C4-2B (cell line): ENCODE data around the gene UBE2F.

Source experiments
- H3K27ac ChIP-seq: fragments of 450-650 bp; 2 replicates; pipeline ENCODE4 v1.5.1; 2017
- ZFX ChIP-seq: fragments of 450-650 bp; IDR thresholded peaks from 2 replicates; pipeline ENCODE4 v1.6.1; 2017
- TF ChIP-seq, protein P1 (sequence below): fragments of 450-650 bp; conservative IDR thresholded peaks from 2 replicates; pipeline ENCODE4 v1.5.1; 2017; ENCODE audit warnings: mild to moderate bottlenecking

The UBE2F gene

DNA sequence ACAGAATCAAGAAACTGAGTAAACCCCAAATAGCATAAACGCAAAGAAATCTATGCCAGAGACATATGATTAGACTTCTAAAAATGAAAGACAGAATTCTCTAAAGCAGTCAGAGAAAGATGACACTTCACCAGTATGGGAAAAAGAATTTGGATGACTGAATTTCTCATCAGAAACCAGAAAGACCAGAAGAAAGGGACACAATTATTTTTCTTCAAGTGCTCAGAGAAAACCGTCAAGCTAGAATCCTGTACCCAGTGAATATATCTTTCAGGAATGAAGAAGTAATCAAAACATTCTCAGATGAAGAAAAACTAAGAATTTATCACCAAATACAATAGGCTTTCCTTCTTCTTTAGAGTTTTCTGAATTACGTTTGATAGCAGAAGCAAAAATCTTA, 119.1 kb downstream of the UBE2F start:
- no peak overlapping the region for H3K27ac ChIP-seq
- TF ChIP-seq, protein P1, sequence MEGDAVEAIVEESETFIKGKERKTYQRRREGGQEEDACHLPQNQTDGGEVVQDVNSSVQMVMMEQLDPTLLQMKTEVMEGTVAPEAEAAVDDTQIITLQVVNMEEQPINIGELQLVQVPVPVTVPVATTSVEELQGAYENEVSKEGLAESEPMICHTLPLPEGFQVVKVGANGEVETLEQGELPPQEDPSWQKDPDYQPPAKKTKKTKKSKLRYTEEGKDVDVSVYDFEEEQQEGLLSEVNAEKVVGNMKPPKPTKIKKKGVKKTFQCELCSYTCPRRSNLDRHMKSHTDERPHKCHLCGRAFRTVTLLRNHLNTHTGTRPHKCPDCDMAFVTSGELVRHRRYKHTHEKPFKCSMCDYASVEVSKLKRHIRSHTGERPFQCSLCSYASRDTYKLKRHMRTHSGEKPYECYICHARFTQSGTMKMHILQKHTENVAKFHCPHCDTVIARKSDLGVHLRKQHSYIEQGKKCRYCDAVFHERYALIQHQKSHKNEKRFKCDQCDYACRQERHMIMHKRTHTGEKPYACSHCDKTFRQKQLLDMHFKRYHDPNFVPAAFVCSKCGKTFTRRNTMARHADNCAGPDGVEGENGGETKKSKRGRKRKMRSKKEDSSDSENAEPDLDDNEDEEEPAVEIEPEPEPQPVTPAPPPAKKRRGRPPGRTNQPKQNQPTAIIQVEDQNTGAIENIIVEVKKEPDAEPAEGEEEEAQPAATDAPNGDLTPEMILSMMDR: no peak
- TF ChIP-seq ZFX: no peak

DNA sequence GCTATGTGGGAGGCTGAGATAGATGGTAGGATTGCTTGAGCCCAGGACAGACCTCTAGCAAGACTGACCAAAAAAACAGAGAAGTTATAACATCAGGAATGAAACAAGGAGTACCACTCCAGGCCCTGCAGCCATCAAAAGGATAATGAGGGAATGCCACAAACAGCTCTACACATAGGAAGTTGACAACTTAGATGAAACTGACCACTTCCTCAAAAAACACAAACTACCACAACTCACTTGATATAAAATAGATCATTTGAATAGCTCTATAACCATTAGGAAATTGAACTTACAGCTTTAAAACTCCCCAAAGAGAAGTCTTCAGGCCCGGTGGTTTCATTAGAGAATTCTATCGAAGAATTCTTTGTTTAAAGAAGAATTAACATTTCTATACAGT, 120.4 kb downstream of the UBE2F start:
- no peak for TF ChIP-seq ZFX
- TF ChIP-seq, protein P1: no peak
- H3K27ac ChIP-seq: no peak overlapping the region

DNA sequence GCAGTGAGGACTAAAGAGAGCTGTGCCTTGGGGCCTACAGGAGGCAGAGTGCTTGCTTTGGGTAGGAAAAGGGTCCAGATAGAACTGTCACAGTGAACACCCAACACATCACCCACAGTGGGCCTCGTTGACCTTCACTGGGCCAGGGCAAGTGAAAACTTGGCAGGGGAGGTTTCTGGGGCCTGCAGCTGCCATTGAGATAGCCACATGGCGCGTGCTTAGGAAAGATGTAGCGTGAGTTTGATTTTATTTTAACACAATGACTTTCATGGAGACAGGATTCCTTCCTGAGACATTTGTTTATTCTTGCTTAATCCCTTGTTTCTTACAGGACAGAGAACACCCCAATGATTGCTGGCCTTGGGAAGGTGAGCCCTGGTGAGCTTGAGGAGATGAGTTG, 124.1 kb downstream of the UBE2F start:
- H3K27ac ChIP-seq: no peak overlapping the region
- no peak for TF ChIP-seq ZFX
- TF ChIP-seq, protein P1: no peak

DNA sequence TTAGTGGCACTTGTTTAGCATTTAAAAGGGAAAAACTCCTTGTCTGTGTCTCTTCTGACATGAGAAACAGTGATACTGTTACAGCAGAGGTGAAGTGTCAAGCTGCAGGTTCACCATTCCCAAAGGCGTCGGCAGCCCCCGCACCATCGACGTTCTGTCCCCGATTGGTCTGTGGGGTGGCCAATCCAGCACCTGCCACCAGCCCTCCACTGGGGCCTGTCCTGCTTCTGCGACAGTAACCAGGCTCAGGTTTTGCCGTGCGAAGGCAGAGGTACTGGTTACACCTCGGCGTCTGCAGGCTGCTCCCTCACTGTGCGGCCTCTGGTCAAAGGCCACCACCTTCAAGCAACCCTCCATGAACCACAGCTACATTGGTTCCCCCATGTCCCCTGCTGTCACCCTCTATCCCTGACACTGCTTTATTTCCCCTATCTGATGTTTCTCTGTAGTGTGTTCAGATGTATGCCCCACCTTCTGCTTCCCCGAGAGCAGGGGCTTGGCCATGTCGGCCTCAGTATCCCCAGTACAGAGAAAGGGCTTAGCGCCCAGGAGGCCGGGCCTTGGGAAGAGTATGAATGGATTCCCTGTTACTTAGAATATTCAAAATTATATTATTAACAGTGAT, 124.7 kb downstream of the UBE2F start:
- H3K27ac ChIP-seq: no peak overlapping the region
- no peak for TF ChIP-seq ZFX
